ENCODE results near the gene LAMB1.
A peak's percentile ranks its signal among the peaks of the same experiment; 100 is the strongest.
"Not testable (repeated sequence)": the region's sequence is repeated elsewhere in the genome, so short reads cannot be mapped to it uniquely, and the experiment has no call there.

LAMB1 gene

DNA sequence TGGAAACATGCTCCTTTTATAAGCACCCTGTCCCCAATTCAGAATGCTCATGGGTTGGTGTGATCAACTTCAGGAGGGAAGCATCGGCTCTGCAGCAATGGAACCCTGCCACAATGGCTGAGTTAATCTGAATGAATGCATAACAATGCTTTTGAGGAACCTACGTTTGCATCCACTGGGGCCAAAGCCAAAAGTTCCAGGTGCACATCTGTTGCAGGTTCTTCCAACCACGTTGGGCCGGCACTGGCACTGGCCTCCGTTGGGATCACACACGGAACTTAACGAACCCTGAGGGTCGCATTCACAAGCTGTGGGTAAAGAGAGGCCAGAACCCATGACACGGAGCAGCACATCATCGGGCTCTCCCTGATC, 43.4 kb downstream of the LAMB1 start:
- TF ChIP-seq, protein P1, sequence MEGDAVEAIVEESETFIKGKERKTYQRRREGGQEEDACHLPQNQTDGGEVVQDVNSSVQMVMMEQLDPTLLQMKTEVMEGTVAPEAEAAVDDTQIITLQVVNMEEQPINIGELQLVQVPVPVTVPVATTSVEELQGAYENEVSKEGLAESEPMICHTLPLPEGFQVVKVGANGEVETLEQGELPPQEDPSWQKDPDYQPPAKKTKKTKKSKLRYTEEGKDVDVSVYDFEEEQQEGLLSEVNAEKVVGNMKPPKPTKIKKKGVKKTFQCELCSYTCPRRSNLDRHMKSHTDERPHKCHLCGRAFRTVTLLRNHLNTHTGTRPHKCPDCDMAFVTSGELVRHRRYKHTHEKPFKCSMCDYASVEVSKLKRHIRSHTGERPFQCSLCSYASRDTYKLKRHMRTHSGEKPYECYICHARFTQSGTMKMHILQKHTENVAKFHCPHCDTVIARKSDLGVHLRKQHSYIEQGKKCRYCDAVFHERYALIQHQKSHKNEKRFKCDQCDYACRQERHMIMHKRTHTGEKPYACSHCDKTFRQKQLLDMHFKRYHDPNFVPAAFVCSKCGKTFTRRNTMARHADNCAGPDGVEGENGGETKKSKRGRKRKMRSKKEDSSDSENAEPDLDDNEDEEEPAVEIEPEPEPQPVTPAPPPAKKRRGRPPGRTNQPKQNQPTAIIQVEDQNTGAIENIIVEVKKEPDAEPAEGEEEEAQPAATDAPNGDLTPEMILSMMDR (conservative IDR thresholded peaks at IDR 0.05), result no peak
- no peak overlapping the region for H3K27ac ChIP-seq

GRCh38 chr7:107958764-107959526, 44.0 kb downstream of the LAMB1 start:
- no peak overlapping the region for H3K27ac ChIP-seq
- TF ChIP-seq, protein P1 (conservative IDR thresholded peaks at IDR 0.05), result no peak

DNA sequence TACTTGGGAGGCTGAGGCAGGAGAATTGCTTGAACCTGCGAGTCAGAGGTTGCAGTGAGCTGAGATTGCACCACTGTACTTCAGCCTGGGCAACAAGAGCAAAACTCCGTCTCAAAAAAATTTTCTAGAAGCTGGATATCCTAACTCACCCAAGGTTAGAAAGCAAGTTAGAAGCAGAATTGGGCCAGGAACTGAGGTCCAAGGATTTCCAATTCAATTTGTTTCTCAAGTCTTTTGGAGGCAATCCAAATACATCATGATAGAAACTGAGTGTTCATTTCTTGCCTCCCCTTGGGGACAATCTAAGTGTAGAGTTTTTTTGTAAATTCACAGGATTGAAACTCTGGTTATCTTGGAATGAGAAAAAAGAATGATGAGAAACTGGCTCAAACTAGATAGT, 45.5 kb downstream of the LAMB1 start:
- TF ChIP-seq, protein P1 (conservative IDR thresholded peaks at IDR 0.05), result no peak
- no peak overlapping the region for H3K27ac ChIP-seq

- H3K27ac ChIP-seq, result not testable (repeated sequence)
Measured at GRCh38 chr7:107956950-107957349, 46.0 kb downstream of the LAMB1 start.

- TF ChIP-seq, protein P1 (conservative IDR thresholded peaks at IDR 0.05), result no peak
- no peak overlapping the region for H3K27ac ChIP-seq
Measured at GRCh38 chr7:107955394-107955793, 47.6 kb downstream of the LAMB1 start.

GRCh38 chr7:107953924-107954303, 49.0 kb downstream of the LAMB1 start:
- TF ChIP-seq, protein P1 (conservative IDR thresholded peaks at IDR 0.05), result no peak
- peak overlapping the region; percentile 44 for H3K27ac ChIP-seq

- TF ChIP-seq, protein P1 (conservative IDR thresholded peaks at IDR 0.05), result no peak
- H3K27ac ChIP-seq, result peak overlapping the region; percentile 44
Measured at GRCh38 chr7:107953265-107953923, 49.6 kb downstream of the LAMB1 start.

DNA sequence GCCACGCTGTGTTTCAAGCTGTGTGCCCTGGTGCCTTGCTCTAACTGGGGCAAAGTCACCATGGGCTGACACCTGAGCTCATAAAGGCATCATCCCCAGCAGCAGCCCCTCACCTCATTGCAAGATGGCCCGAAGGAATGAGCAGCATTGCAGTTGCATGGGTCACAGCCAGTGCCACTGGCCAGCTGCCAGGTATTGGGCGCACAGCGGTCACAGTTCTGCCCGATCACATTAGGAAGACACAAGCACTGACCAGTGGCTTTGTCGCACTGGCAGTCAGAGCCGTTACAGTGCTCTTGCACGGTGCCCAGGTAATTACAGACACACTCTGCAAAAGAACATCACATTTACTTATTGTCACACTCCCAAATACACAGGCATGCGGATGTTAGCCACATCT, 51.1 kb downstream of the LAMB1 start:
- peak overlapping the region; percentile 44 for H3K27ac ChIP-seq
- TF ChIP-seq, protein P1 (conservative IDR thresholded peaks at IDR 0.05), result no peak
